Measurements from ENCODE around the gene CDKL1.

Gene CDKL1

GRCh38 chr14:50354527-50354926, 42.2 kb downstream of the CDKL1 start:
- no peak for DNase-seq

GRCh38 chr14:50353126-50353525, 43.6 kb downstream of the CDKL1 start:
- DNase-seq: no peak

GRCh38 chr14:50352584-50352983, 44.1 kb downstream of the CDKL1 start:
- DNase-seq: no peak

GRCh38 chr14:50350975-50351374, 45.7 kb downstream of the CDKL1 start:
- DNase-seq: no peak

GRCh38 chr14:50348933-50349332, 47.7 kb downstream of the CDKL1 start:
- DNase-seq: no peak

GRCh38 chr14:50347521-50347920, 49.2 kb downstream of the CDKL1 start:
- DNase-seq: no peak

GRCh38 chr14:50345846-50346422, 50.7 kb downstream of the CDKL1 start:
- no peak for DNase-seq

GRCh38 chr14:50344876-50345563, 51.7 kb downstream of the CDKL1 start:
- DNase-seq: no peak

GRCh38 chr14:50344116-50344775, 52.4 kb downstream of the CDKL1 start:
- no peak for DNase-seq

- DNase-seq: no peak
These were observed 53.2 kb downstream of the CDKL1 start for GRCh38 chr14:50343434-50343833.

- DNase-seq: peak; percentile 50
These were observed 54.2 kb downstream of the CDKL1 start for GRCh38 chr14:50342221-50343078.

GRCh38 chr14:50340963-50341362, 55.7 kb downstream of the CDKL1 start:
- no peak for DNase-seq

- DNase-seq: no peak
These were observed 56.6 kb downstream of the CDKL1 start for GRCh38 chr14:50340045-50340444.

- no peak for DNase-seq
These were observed 57.4 kb downstream of the CDKL1 start for GRCh38 chr14:50339178-50339804.

GRCh38 chr14:50338587-50338986, 58.1 kb downstream of the CDKL1 start:
- DNase-seq: no peak

- no peak for DNase-seq
These were observed 60.5 kb downstream of the CDKL1 start for GRCh38 chr14:50335989-50336824.

GRCh38 chr14:50335389-50335788, 61.3 kb downstream of the CDKL1 start:
- DNase-seq: peak; percentile 73

- DNase-seq: no peak
These were observed 62.5 kb downstream of the CDKL1 start for GRCh38 chr14:50334211-50334610.

- no peak for DNase-seq
These were observed 63.6 kb downstream of the CDKL1 start for GRCh38 chr14:50333014-50333509.

- no peak for DNase-seq
These were observed 65.1 kb downstream of the CDKL1 start for GRCh38 chr14:50331596-50331995.

- peak; percentile 74 for DNase-seq
These were observed 75.5 kb downstream of the CDKL1 start for GRCh38 chr14:50321009-50321660.
